HepG2 (cell line): ENCODE measurements around the gene DIAPH3.

Source experiments
- BHLHE40 ChIP-seq: IDR thresholded peaks from 2 replicates; pipeline ENCODE4 v1.6.1; 2011; ENCODE audit warnings: low read length, improper control_type of control experiment
- CTCF ChIP-seq: sonication (generic); formaldehyde crosslinking; IDR thresholded peaks from 2 replicates; pipeline ENCODE4 v1.5.0; 2020; ENCODE audit warnings: mild to moderate bottlenecking, missing genetic modification reagents, moderate library complexity
- JUN ChIP-seq: sonication (generic); formaldehyde crosslinking; IDR thresholded peaks from 2 replicates; pipeline ENCODE4 v1.4.0; 2020; ENCODE audit warnings: mild to moderate bottlenecking, missing genetic modification reagents
- MAX ChIP-seq: IDR thresholded peaks from 2 replicates; pipeline ENCODE4 v1.6.1; 2012; ENCODE audit warnings: inconsistent platforms
- MTA3 ChIP-seq: sonication (generic); formaldehyde crosslinking; IDR thresholded peaks from 2 replicates; pipeline ENCODE4 v1.4.0; 2020; ENCODE audit warnings: missing genetic modification reagents
- SKI ChIP-seq: fragments of 450-650 bp; IDR thresholded peaks from one replicate; pipeline ENCODE4 v1.6.1; 2018; ENCODE audit warnings: mild to moderate bottlenecking; ENCODE audit not compliant: partially characterized antibody
- SP1 ChIP-seq, 2 experiments: fragments of 450-650 bp in 1 of 2; sonication (generic) in 1 of 2; formaldehyde crosslinking in 1 of 2; IDR thresholded peaks; 2 replicates each; pipeline versions ENCODE4 v1.4.0 to v1.6.1; 2016 to 2020; ENCODE audit warnings: missing genetic modification reagents in 1 of 2
- STAT6 ChIP-seq: sonication (generic); formaldehyde crosslinking; IDR thresholded peaks from 2 replicates; pipeline ENCODE4 v1.4.0; 2020; ENCODE audit warnings: missing genetic modification reagents, mild to moderate bottlenecking, borderline replicate concordance

GRCh38 chr13:59978862-59979261 is 184.9 kb downstream of the DIAPH3 start:
- TF ChIP-seq CTCF (CRISPR knock-in tag) (no peak), MTA3 (CRISPR knock-in tag) (no peak), JUN (CRISPR knock-in tag) (no peak), MAX (no peak), SKI (no peak), BHLHE40 (no peak), STAT6 (no peak), SP1 (IDR thresholded peaks at IDR 0.05) (no peak), SP1 (CRISPR knock-in tag; IDR thresholded peaks at IDR 0.05) (no peak)
